HCT116 (cell line): ENCODE results near the gene SLC24A1. TPM values are rescaled to one million over a fixed set of nuclear protein-coding genes. Genes with fewer than 3 reads are reported as not detected.

Experiments used
- ATAC-seq: fragments of 200-7000 bp; cut with Tn5 transposase; 2 replicates; pipeline ENCODE4 v1.9.1; 2020; ENCODE audit warnings: mild to moderate bottlenecking, moderate library complexity
- BruUV-seq: library from RNA; stranded (reverse); fragments of 400-500 nt; replicated peaks from 2 replicates; lab custom pipeline; 2021; lab: Mats Ljungman, UMichigan
- CTCF ChIA-PET: fragments of 300-600 bp; sonication (Branson Sonifier 250); formaldehyde crosslinking; loops from one replicate; lab custom pipeline; 2021; ENCODE audit warnings: antibody characterized with exemption; lab: Charles Lee
- POLR2A ChIA-PET: fragments of 300-600, 350-600 bp; sonication (Branson Sonifier 250); formaldehyde crosslinking; loops from one replicate; lab custom pipeline; 2021; ENCODE audit warnings: antibody characterized with exemption; lab: Charles Lee
- RAD21 ChIA-PET, 2 experiments: fragments of 300-600 bp; sonication (Branson Sonifier 250); formaldehyde crosslinking; loops; one replicate each; lab custom pipeline; 2023; ENCODE audit warnings: low total read pairs in 2 of 2; ENCODE audit not compliant: uncharacterized antibody in 2 of 2, unreplicated experiment in 2 of 2, low non-redundant PET in 1 of 2; lab: Charles Lee
- DNase-seq: peaks from one replicate; pipeline ENCODE4 v3.0.0-alpha.2; 2010; ENCODE audit warnings: low read depth, low spot score
- H2AFZ ChIP-seq: fragments of 200-600 bp; shearing (Covaris generic), sonication (generic); 2 replicates; pipeline ENCODE4 v1.6.1; 2017; ENCODE audit warnings: low read depth, mixed run types, mixed read lengths, antibody characterized with exemption, low read length; ENCODE audit not compliant: poor library complexity, severe bottlenecking
- H3K27ac ChIP-seq: 2 replicates; pipeline ENCODE4 v1.5.1; 2012; ENCODE audit warnings: low read depth, low read length
- H3K27me3 ChIP-seq: fragments of 200-600 bp; sonication (generic); 2 replicates; pipeline ENCODE4 v1.6.1; 2016; ENCODE audit warnings: mixed run types, low read length, mixed read lengths; ENCODE audit not compliant: insufficient read depth
- H3K36me3 ChIP-seq, 2 experiments: fragments of 200-500 bp in 1 of 2; fragments of 200-600 bp in 1 of 2; sonication (Bioruptor generic) in 1 of 2; sonication (generic) in 1 of 2; 2 replicates each; pipeline versions ENCODE4 v1.5.1 to v1.6.1; 2014 to 2016; ENCODE audit warnings: low read length in 2 of 2, inconsistent platforms in 1 of 2, mixed read lengths in 1 of 2, mixed run types in 1 of 2; ENCODE audit not compliant: insufficient read depth in 2 of 2, control insufficient read depth in 1 of 2
- H3K4me1 ChIP-seq, 2 experiments: fragments of 200-600 bp in 1 of 2; sonication (generic) in 1 of 2; 2 replicates each; pipeline versions ENCODE4 v1.5.1 to v1.6.1; 2012 to 2017; ENCODE audit warnings: low read length in 2 of 2, inconsistent platforms in 1 of 2, mild to moderate bottlenecking in 1 of 2, mixed read lengths in 1 of 2, mixed run types in 1 of 2, moderate library complexity in 1 of 2; ENCODE audit not compliant: insufficient read depth in 2 of 2, control insufficient read depth in 1 of 2
- H3K4me2 ChIP-seq: fragments of 200-600 bp; sonication (generic); 2 replicates; pipeline ENCODE4 v1.6.1; 2017; ENCODE audit warnings: mixed run types, low read length, mixed read lengths
- H3K4me3 ChIP-seq, 2 experiments: fragments of 200-600 bp in 1 of 2; sonication (generic) in 1 of 2; replicated peaks in 1 of 2; 2 replicates each; pipeline ENCODE4 v1.5.1; 2011 to 2016; ENCODE audit warnings: low read length in 2 of 2, control low read depth in 1 of 2, low read depth in 1 of 2, mild to moderate bottlenecking in 1 of 2, mixed read lengths in 1 of 2, mixed run types in 1 of 2
- H3K79me2 ChIP-seq: fragments of 200-600 bp; sonication (generic); 2 replicates; pipeline ENCODE4 v1.6.1; 2017; ENCODE audit warnings: mild to moderate bottlenecking, mixed run types, low read length, moderate library complexity, mixed read lengths; ENCODE audit not compliant: insufficient read depth
- H3K9ac ChIP-seq: fragments of 200-600 bp; sonication (generic); 2 replicates; pipeline ENCODE4 v1.6.1; 2016; ENCODE audit warnings: low read length, mixed read lengths
- H3K9me2 ChIP-seq: fragments of 200-600 bp; sonication (generic), shearing (Covaris generic); 2 replicates; pipeline ENCODE4 v1.6.1; 2017; ENCODE audit warnings: mixed run types, mild to moderate bottlenecking, moderate library complexity; ENCODE audit not compliant: insufficient read depth
- H3K9me3 ChIP-seq, 2 experiments: fragments of 200-500 bp in 1 of 2; fragments of 200-600 bp in 1 of 2; sonication (Bioruptor generic) in 1 of 2; sonication (generic) in 1 of 2; 2 replicates each; pipeline ENCODE4 v1.6.1; 2014 to 2017; ENCODE audit warnings: low read length in 2 of 2, mixed read lengths in 2 of 2, inconsistent platforms in 1 of 2, low read depth in 1 of 2, mild to moderate bottlenecking in 1 of 2, mixed run types in 1 of 2, moderate library complexity in 1 of 2; ENCODE audit not compliant: control insufficient read depth in 1 of 2, insufficient read depth in 1 of 2
- H4K20me1 ChIP-seq: fragments of 200-600 bp; sonication (generic), shearing (Covaris generic); 2 replicates; pipeline ENCODE4 v1.6.1; 2017; ENCODE audit warnings: mixed run types, mild to moderate bottlenecking, moderate library complexity; ENCODE audit not compliant: insufficient read depth
- CBX3 ChIP-seq: IDR thresholded peaks from 2 replicates; pipeline ENCODE4 v1.6.1; 2012; ENCODE audit warnings: low read depth
- CEBPB ChIP-seq: IDR thresholded peaks from 2 replicates; pipeline ENCODE4 v1.6.1; 2012; ENCODE audit warnings: low read depth
- EGR1 ChIP-seq: IDR thresholded peaks from 2 replicates; pipeline ENCODE4 v1.6.1; 2012; ENCODE audit warnings: low read depth
- EZH2 ChIP-seq: fragments of 200-600 bp; sonication (generic); IDR thresholded peaks from 2 replicates; pipeline ENCODE4 v1.6.1; 2017; ENCODE audit warnings: antibody characterized with exemption, mixed run types
- EZH2phosphoT487 ChIP-seq: fragments of 200-600 bp; IDR thresholded peaks from 2 replicates; pipeline ENCODE4 v1.6.1; 2018; ENCODE audit warnings: antibody characterized with exemption, borderline replicate concordance
- JUND ChIP-seq: IDR thresholded peaks from 2 replicates; pipeline ENCODE4 v1.6.1; 2012
- POLR2AphosphoS5 ChIP-seq: IDR thresholded peaks from 2 replicates; pipeline ENCODE4 v1.6.1; 2011; ENCODE audit warnings: mild to moderate bottlenecking, low read depth, low read length, moderate library complexity
- YY1 ChIP-seq: IDR thresholded peaks from 2 replicates; pipeline ENCODE4 v1.6.1; 2011; ENCODE audit warnings: low read length, low read depth, moderate library complexity, mild to moderate bottlenecking; ENCODE audit not compliant: insufficient replicate concordance; ENCODE audit errors: extremely low read depth
- ZNF274 ChIP-seq: fragments of 200-500 bp; sonication (Bioruptor generic); IDR thresholded peaks from 2 replicates; pipeline ENCODE4 v1.6.1; 2014; ENCODE audit warnings: mild to moderate bottlenecking, low read depth, low read length, inconsistent platforms
- intact Hi-C: fragments of 100-400 bp; cut with micrococcal nuclease; formaldehyde crosslinking; loops from 2 replicates; pipeline ENCODE4 v1.10.0; 2022
- total RNA-seq: library from RNA; stranded (reverse); gene quantifications from one replicate; pipeline ENCODE4 v1.2.1, GENCODE V29; 2021; ENCODE audit not compliant: unreplicated experiment
- TF ChIP-seq, protein P1 (sequence below): IDR thresholded peaks from 2 replicates; pipeline ENCODE4 v1.6.1; 2012; ENCODE audit warnings: low read depth
- TF ChIP-seq, protein P2 (sequence below): IDR thresholded peaks from 2 replicates; pipeline ENCODE4 v1.6.1; 2012
- TF ChIP-seq, protein P3 (sequence below): IDR thresholded peaks from 2 replicates; pipeline ENCODE4 v1.6.1; 2011; ENCODE audit warnings: mild to moderate bottlenecking, low read length, moderate library complexity; ENCODE audit not compliant: insufficient replicate concordance; ENCODE audit errors: extremely low read depth

Gene SLC24A1
- total RNA-seq, 1 experiment from 2014 or later, result 15.9 TPM

DNA sequence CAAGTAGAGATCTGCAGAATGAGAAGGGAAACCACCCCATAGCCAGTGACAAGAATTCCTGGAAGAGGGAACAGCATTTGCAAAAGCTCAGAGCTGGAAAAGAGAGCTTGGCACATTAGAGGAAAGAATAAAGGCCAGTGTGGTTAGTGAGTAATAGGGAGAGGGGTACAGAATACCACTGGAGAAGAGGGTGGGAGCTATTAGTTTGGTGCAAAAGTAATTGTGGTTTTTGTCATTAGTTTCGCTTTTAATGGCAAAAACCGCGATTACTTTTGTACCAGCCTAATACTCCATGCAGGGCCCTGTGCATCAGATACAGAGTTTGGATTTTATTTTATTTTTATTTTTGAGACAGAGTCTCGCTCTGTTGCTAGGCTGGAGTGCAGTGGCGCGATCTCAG is 9.8 kb downstream of the SLC24A1 start:
- Histone ChIP-seq H3K27me3 (no peaks in the 10 kb centered on the region), H3K4me2 (no peak overlapping the region), H3K4me3 (no peak overlapping the region), H2AFZ (no peak overlapping the region), H3K9me2 (no peaks in the 10 kb centered on the region), H3K36me3 (no peaks in the 10 kb centered on the region), H3K9ac (no peak overlapping the region), H3K27ac (no peak overlapping the region), H4K20me1 (no peaks in the 10 kb centered on the region), H3K9me3 (no peaks in the 10 kb centered on the region), H3K79me2 (no peaks in the 10 kb centered on the region), H3K4me1 (no peaks in the 10 kb centered on the region)
- ChIA-PET POLR2A (no interaction called here), RAD21 (no interaction called here), CTCF (no interaction called here)
- DNase-seq (no peak), ATAC-seq (no peak)
- intact Hi-C loops, result no loop called here
- no TSS peak for BruUV-seq
- TF ChIP-seq ZNF274 (no peak), CBX3 (no peak), EZH2phosphoT487 (no peak)

DNA sequence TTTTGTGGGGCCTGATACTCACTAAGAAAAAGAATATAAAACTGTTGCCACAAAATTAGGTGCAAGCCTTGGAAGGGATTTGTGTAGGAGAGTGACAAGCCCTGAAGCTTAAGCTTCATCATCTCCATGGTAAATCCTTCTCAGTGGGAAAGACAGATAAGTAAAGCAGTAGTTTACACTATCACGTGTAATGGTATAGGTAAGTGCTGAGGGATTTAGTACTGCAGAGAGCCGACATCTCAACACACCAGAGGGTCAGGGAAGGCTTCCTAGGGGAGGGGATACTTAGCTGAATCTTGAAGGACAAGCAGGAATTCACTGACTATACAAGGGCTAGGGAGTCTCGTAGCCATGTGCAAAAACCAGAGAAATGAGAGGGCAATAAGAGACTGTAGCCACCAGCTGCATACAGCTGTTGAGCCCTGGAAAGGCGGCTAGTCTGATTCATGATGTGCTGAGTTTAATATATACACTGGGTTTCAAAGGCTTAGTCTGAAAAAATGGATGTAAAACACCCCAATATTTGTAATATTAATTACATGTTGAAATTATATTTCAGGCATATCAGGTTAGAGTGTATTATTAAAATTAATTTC is 11.1 kb downstream of the SLC24A1 start:
- no TSS peak for BruUV-seq
- ATAC-seq, result no peak
- intact Hi-C loops, result no loop called here

More for the DNA sequence above, 11.1 kb downstream of the SLC24A1 start:
- no peak for DNase-seq
- Histone ChIP-seq H3K27me3 (no peaks in the 10 kb centered on the region), H3K4me3 (no peak overlapping the region), H3K4me2 (no peak overlapping the region), H3K9me2 (no peaks in the 10 kb centered on the region), H3K9me3 (no peaks in the 10 kb centered on the region), H3K9ac (no peak overlapping the region), H2AFZ (no peak overlapping the region), H3K36me3 (no peaks in the 10 kb centered on the region), H3K27ac (no peak overlapping the region), H4K20me1 (no peaks in the 10 kb centered on the region), H3K79me2 (no peaks in the 10 kb centered on the region), H3K4me1 (no peaks in the 10 kb centered on the region)
- TF ChIP-seq EGR1 (no peak), CEBPB (no peak), POLR2AphosphoS5 (no peak), YY1 (no peak), EZH2phosphoT487 (no peak), CBX3 (no peak), JUND (no peak), EZH2 (no peak), ZNF274 (no peak)
- TF ChIP-seq, protein P1, sequence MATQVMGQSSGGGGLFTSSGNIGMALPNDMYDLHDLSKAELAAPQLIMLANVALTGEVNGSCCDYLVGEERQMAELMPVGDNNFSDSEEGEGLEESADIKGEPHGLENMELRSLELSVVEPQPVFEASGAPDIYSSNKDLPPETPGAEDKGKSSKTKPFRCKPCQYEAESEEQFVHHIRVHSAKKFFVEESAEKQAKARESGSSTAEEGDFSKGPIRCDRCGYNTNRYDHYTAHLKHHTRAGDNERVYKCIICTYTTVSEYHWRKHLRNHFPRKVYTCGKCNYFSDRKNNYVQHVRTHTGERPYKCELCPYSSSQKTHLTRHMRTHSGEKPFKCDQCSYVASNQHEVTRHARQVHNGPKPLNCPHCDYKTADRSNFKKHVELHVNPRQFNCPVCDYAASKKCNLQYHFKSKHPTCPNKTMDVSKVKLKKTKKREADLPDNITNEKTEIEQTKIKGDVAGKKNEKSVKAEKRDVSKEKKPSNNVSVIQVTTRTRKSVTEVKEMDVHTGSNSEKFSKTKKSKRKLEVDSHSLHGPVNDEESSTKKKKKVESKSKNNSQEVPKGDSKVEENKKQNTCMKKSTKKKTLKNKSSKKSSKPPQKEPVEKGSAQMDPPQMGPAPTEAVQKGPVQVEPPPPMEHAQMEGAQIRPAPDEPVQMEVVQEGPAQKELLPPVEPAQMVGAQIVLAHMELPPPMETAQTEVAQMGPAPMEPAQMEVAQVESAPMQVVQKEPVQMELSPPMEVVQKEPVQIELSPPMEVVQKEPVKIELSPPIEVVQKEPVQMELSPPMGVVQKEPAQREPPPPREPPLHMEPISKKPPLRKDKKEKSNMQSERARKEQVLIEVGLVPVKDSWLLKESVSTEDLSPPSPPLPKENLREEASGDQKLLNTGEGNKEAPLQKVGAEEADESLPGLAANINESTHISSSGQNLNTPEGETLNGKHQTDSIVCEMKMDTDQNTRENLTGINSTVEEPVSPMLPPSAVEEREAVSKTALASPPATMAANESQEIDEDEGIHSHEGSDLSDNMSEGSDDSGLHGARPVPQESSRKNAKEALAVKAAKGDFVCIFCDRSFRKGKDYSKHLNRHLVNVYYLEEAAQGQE, result no peak
- TF ChIP-seq, protein P2, sequence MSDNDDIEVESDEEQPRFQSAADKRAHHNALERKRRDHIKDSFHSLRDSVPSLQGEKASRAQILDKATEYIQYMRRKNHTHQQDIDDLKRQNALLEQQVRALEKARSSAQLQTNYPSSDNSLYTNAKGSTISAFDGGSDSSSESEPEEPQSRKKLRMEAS, result no peak
- TF ChIP-seq, protein P3, sequence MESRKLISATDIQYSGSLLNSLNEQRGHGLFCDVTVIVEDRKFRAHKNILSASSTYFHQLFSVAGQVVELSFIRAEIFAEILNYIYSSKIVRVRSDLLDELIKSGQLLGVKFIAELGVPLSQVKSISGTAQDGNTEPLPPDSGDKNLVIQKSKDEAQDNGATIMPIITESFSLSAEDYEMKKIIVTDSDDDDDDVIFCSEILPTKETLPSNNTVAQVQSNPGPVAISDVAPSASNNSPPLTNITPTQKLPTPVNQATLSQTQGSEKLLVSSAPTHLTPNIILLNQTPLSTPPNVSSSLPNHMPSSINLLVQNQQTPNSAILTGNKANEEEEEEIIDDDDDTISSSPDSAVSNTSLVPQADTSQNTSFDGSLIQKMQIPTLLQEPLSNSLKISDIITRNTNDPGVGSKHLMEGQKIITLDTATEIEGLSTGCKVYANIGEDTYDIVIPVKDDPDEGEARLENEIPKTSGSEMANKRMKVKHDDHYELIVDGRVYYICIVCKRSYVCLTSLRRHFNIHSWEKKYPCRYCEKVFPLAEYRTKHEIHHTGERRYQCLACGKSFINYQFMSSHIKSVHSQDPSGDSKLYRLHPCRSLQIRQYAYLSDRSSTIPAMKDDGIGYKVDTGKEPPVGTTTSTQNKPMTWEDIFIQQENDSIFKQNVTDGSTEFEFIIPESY, result no peak
- ChIA-PET POLR2A (interaction anchor here (1.2 kb wide), 1 partner anchor 22 kb away, joined by 3 read pairs; the partner anchor contains the start of gene INTS14), RAD21 (no interaction called here), CTCF (no interaction called here)
